HTERT RPE-1 (cell line): ENCODE data around the gene FLNB.
"Not testable (repeated sequence)": the region's sequence is repeated elsewhere in the genome, so short reads cannot be mapped to it uniquely, and the experiment has no call there.

Experiments
- in situ Hi-C: fragments of 300-500 bp; cut with MboI; formaldehyde crosslinking; loops from 4 replicates; pipeline ENCODE4 v1.14.3; 2020; ENCODE audit warnings: low sequenced_read_pairs

FLNB gene

DNA sequence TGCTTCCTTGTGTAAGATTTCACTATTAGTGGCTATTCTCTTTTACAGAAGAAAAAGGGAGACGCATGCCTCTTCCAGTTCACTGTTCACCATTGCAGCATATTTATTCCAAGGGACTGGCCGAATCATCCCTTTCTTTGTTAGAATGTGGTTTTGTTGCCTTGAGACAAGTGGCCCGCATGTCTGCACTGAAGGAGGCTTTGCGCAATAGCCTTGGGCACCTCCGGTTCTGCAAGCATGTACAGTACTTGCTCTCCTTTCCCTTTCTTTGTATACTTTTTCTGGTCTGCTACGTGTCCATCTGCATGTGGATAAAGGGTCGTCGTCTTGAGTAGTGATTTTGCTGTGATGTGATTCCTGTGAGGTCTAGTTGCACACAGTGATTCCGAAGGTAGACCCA lies 43.0 kb downstream of the FLNB start:
- in situ Hi-C loops, result no loop called here

DNA sequence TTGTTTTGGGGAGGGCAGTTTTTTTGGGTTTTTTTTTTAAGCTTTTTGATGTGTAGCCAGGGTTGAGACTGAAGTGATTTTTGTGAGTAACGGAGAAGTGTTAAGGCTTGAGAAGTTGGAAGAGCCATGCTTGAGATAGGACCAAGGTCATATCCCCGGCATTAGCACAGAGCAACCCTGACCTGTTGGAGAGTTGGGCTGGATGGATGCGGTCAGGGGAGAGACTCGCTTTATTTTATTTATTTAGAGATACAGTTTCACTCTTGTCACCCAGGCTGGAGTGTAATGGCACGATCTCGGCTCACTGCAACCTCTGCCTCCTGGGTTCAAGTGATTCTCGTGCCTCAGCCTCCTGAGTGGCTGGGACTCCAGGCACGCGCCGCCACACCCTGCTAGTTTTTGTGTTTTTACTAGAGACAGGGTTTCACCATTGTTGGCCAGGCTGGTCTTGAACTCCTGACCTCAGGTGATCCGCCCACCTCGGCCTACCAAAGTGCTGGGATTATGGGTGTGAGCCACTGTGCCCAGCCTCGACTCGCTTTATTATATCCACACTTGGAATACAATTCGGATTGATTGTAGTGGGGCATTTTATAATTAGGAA lies 43.5 kb downstream of the FLNB start:
- in situ Hi-C loops, result not testable (repeated sequence)

DNA sequence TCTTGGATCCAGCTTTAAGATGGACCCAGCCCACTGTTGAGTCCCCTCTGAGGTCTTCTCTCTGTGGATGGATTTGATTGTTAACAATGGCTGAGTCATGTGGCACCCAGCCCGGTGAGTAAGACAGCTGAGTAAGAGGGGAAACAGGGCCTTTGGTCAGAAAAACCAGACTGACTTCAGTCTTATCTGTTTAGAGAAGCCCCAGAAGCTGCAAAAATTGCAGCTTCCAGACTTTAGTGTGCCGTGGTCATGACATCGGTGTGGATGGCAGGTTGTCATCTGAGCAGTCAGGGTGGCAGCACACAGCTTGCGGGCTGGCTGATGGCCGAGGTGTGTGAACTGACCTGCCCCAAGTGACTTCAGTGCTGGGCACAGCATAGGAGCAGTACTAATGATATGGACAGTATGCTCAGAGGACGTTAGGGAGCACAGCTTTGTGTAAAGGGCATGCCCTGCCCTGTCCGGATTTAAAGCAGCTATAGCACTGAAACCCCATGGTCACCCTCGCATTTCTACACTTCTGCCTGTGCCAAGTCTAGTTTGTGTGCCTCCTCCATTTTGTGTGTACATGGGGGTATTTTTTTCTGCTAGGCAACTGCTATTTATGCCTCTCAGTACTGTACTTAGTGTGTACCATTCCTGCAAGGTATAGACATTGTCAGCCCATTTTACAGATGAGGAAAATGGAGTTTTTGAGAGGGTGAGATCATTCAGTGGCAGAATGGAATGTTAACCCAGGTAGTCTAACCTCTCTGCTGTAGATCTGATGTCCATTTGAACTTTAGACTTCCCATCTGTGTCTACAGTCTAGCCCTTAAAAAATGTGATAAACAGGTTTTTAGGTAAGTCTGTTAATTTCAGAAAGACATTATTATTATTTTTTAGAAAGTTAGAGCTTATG lies 44.4 kb downstream of the FLNB start:
- in situ Hi-C loops, result no loop called here

DNA sequence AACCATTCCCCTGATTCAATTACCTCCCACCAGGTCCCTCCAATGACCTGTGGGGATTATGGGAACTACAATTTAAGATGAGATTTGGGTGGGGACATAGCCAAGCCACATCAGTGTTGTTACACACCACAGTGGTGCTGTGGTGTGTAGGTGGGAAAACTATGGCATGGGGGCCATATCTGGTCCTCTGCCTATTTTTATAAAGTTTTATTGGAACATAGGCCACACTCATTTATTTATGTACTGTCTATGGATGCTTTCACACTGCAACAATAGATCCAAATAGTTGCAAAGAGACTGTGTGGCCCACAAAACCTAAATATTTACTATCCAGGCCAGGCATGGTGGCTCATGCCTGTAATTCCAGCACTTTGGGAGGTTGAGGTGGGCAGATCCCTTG lies 46.4 kb downstream of the FLNB start:
- in situ Hi-C loops, result no loop called here

DNA sequence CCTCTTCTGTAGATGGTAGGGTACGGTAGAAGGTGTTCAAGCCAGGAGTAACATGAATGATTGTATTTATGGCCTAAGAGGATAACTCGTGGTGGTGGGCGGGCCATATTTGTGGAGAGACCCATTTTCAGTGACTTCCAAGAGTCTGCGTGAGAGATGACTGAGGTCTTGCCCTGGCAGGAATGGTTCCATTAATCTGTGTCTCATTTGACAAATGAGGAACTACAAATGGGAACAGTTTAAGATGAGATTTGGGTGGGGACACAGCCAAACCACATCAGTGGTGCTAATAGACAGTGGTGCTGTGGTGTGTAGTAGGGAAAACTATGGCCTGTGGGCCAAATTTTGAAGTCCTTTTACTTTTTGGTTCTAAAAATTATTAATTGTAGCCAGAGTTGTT lies 47.1 kb downstream of the FLNB start:
- in situ Hi-C loops, result no loop called here

DNA sequence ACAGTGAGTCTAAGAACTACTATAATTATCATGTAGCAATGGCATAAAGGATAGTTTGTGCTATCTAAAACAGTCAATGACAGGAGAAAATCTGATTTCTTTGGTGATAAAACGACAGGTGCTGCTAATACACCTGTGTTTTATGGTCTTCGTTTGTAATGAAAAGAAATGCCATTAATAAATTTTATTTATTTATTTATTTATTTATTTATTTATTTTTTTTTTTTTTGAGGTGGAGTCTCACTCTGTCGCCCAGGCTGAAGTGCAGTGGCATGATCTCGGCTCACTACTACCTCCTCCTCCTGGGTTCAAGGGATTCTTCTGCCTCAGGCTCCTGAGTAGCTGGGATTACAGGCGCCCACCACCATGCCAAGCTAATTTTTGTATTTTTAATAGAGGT lies 47.7 kb downstream of the FLNB start:
- in situ Hi-C loops, result not testable (repeated sequence)

DNA sequence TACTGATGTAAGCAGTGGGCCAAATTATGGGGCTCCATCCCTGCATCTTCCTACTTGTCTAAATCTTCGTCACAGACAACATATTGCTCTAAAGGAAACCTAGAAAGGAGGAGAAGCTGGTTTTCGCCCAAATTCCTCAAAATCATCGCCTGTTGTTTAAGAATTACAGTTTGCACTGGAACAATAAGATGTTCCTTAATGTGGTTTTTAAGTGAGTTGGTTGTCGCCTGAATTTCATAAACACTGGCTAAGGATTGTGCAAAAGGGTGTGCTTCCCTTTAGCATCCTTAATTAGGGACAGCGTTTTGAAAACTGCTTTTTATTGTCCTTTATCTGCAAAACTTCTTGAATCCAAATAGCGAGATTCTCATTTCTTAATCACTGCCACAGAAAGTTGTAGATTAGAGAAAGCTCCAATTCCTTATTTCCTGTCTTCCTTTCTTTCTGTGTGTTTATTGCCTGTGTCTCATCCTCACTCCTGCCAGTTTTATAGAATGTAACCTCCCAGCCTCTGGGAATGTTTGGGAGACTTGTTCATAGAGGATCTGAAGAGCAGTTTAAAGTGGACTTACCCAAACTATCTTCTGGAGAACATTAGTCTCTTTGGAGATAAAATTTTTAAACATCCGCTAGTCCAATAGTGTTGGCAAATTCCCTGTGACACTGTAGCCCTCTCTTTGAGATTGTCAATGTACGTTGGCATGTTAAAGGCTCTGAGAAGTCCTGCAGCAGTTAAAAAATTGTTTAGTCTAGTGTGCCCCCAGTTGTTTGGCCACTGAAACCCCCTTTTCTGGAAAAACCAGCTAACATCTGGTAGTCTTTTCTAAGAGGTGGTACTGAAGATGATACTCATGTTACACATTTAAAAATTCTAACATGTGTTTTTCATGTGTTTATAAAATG lies 50.4 kb downstream of the FLNB start:
- in situ Hi-C loops, result no loop called here

DNA sequence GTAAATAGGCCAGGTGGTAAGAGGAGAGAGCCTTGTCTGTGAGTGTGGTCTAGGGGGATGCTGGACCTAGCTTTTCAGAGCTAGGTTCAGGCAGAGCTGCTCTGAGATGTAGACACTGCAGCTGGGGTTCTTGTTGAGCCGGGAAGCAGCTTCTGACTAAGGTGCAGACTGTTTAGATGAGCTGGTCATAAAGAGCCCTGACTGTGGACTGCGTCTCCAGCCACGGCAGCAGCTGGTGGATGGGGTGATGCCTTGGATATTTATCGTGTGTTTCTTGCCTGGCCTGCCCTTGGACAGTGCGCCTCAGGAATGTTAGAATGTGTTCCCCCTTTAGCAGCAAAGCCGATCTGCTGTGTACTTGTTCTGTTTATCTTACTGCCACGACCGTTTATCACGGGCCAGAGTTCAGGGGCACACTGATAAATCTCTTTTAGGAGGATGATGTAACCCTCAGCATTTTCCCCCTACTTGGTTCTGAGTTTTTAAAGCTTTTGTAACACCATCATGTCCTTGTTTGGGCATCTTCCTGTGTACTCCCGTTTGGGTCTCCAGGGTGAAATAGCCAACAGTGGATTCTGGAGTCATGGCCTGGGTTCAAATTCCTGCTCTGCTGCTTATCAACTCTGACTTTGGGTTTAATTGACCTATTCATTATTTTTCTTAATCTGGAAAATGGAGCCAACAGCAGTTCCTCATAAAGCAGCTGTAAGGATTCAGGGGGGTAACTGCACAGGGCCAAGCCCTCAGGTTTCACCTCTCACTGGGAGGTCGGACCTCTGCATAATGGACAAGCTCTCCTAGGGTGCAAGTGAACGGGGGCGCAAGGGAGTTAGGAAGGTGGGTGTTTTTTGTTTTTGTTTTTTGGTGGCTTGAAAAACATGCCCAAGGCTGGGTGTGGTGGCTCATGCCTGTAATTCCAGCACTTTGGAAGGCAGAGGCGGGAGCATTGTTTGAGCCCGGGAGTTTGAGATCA lies 51.4 kb downstream of the FLNB start:
- in situ Hi-C loops, result no loop called here

DNA sequence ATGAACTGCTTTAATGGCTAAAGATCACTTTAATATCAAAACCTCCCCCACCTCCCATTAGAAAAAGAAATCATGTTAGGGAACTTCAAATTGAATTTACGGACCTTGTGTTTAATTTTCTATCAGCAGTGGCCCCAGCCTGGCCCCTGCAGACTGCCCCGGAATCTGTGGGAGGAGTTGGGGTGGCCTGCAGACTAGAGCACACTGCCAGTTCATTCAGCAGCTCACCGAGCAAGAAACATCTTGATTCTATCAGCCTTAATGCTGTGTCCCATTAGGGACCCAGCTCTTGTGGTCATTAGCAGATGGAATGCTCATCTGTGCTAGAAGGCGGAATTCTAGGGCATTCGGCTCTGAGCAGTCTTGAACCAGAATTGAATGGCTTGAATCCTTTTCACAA lies 54.2 kb downstream of the FLNB start:
- in situ Hi-C loops, result no loop called here

DNA sequence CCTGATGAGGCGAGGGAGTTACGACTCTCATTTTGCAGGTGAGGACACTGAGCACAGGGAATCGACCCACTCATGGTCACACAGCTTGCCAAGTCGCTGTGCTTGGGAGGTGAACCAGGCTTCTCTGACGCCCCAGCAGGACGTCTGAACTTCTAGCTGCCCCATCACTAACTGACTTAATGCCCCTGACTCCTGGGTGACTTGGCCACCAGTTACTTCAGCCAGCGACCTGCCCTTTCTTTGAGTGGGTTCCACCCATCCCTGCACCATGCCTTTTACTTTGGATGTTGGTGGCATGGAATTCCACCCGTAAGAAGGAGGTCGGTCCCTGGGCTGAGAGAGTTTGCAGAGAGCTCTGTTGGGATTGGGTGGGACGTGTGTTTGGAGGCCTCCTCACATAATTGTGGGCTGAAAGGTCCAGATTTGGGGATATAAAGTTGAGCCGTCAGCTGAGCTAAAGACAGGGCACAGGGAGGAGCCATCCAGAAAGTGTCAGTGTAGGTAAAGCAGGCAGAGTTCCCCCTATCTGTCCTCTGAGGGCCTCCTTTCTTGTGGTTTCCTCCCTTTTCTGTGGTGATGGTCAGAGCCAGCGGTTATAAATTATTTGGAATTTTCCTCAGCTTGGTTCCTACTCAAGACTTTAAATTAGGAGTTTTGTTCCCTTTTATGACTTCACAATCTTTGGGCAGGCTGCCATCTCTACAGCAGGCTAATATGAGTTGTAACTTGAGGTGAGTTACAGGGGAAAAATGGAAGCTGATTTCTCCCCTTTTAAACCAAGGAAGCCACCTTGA lies 55.0 kb downstream of the FLNB start:
- in situ Hi-C loops, result no loop called here

DNA sequence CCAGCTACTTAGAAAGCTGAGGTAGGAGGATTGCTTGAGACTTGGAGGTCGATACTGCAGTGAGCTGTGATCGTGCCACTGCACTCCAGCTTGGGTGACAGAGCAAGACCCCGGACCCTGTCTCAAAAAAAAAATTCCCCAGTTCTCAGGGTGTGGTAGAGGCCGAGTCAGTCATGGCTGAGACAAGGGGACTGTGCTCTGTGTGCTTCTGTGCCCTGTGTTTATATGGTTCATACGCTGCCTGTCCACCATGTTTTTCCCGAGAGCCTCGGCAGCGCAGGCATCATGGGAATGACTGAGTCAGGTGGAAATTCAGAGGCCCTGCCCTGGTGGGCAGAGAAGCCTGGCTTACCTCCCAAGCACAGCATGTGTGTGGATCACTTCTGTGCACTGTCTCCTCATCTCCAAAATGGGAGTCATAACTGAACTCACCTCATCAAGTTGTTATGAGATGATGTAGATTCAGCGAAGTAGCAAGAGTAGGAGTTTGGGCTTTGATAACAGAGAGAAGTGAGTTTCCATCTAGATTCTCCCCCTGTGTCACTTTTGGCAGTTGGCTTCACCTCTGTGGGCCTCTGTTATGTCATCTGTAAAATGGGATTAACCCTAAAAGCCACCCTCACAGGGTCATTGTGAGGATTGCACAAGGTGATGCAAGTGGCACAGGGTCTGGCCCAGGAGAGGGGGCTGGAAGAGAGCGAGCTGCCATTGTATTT lies 56.9 kb downstream of the FLNB start:
- in situ Hi-C loops, result no loop called here

DNA sequence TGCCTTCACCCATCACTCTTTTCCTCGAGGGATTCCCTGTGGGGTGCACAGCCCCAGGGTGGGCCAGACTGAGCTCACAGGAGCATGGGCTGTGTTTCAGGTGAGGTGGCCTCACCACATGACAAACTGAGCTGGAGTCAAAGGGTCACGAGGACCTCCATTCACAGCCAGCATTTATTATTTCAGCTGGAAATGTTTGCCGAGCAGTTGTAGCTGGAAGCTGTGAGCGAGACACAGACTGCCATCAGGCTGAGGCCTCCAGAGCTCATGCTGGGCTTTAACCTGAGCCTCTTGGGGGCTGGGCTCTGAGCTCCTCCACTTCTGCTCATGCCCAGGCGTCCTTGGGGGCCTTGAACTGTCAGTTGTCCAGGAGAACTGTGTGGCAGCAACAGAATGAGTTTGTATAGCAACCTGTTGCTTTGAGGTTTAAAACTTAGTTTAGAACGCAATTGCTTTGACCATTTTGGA lies 57.5 kb downstream of the FLNB start:
- in situ Hi-C loops, result no loop called here

DNA sequence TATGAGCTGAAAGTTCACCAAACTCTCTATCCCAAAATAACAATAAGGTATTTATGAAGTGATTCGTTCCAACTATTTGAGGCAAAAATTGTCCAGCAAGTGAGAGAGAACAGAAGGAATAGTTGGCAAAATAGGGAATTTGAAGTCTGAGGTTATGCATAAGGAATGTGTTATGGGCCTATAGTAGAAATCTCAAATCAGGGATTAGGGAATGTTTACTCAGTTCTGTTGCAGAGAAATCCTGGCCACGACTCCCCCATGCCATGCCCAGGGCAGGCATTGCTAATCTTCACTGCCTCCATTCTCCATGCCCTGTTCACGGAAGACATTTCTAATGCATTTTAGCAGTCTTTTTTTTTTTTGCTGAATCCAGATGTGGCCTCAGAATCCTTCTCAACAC lies 58.6 kb downstream of the FLNB start:
- in situ Hi-C loops, result no loop called here

DNA sequence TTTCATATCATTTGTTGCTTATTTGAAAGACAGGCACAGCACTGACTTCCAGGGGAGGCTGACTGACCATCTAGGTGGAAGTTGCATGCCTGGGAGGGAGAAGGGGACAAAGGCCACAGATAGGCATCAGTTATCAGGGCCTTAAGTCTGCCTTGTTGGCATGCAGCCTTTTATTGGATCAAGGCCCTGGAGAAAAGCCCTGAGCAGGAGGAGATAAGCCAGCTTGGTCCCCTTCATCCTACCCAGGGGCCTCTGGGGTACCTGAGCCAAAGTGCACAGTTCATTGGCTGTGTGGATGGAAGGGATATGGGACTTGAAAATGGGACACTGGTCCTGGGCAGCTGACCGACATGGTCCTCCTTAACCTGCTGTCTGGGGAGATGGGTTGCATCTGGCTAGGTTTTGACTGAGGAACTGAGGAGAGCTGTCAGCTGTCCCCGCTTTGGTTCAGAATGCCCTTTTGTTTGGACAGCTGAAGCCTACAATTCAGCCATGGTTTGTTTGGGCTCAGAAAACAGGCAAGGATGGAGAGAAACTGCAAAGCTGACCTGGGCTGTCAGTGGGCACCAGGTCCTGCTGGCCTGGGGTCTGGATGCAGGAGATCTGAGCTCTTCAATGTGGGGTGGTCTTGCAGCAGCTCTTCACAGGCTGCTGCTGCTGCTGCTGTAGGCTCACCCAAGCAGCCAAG lies 60.0 kb downstream of the FLNB start:
- in situ Hi-C loops, result no loop called here

DNA sequence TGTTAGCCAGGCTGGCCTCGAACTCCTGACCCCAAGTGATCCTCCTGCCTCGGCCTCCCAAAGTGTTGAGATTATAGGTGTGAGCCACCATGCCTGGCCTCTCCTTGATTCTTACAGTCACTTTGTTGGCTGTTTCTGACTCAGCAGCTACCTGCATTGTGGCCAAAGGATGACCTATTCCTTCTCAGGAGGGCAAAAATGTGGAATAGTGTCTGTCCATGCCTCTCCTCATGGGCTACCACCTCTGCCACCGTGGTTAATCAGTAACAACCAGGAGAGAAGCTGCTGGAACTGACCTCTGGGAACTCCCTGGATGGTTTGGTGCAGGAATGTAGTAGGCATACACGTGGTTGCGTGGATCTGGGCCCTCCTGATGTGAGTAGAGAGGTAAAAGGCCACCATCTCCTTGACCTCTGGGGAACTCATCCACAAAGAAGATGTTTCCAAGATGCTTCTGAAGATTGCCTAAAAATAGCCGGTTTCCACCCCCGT lies 63.3 kb downstream of the FLNB start:
- in situ Hi-C loops, result no loop called here

DNA sequence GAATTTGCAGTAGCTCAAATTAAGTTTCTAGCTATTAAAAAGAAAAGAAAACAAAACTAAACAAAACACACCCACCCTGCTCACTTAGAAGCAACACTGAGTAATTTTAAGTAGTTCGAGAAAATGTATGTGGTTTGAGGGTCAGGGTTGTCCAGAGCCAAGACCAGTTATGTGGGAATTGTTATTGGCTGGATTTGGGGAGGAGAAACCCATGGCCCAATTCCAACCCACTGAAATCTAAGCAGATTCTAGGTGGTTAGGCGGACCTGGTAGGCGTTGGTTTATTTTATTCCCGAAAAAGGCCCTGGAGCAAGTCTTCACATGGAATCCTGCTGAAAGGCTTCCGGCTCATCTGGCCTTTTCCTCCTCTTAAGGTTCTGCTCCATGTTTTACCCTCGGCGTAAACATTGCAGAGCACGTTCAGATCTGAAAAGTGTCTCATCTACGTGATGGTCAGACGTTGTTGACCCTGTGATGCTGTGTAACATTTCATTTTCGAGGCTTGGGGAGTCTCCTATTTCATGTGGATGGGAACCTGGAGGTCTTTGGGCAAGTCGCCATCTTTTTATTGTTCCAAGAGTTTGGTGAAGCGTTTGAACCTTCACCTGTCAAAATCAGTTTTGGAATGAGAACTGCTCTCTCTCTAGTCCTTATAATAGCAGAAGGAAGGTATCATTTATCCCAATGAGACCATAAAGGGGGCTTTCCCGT lies 64.0 kb downstream of the FLNB start:
- in situ Hi-C loops, result no loop called here

DNA sequence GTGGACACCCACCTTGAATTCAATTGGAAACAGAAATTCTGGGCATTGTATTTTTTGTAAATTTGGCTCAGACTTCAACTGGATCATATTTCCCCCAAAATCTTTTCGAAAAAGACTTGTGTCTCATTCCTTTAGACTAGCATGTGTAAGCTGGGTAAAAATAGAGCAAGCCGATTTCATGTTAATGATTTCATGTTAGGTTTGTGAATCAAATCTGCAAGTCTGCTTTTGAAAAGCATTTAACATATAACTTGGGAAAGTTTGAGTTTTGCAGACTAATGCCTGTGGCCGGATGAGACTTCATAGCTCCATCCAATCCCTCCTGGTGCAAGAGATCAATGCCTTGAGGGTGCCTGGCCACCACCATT lies 64.5 kb downstream of the FLNB start:
- in situ Hi-C loops, result no loop called here
